Muscle layer of duodenum (tissue), 2 donors: ENCODE measurements around the gene JPH4.

Experiments used
- H3K27ac ChIP-seq: one replicate; pipeline ENCODE4 v1.7.0; 2013; ENCODE audit warnings: mild to moderate bottlenecking, low read length
- H3K27me3 ChIP-seq: one replicate; pipeline ENCODE4 v1.7.0; 2013; ENCODE audit warnings: low read depth, mild to moderate bottlenecking, control low read depth, low read length
- H3K36me3 ChIP-seq, 2 donors: one replicate each; pipeline ENCODE4 v1.7.0; 2013; ENCODE audit warnings: low read length in 2 of 2, control low read depth in 1 of 2, mild to moderate bottlenecking in 1 of 2; ENCODE audit not compliant: insufficient read depth in 2 of 2, control insufficient read depth in 1 of 2
- H3K4me1 ChIP-seq, 2 donors: one replicate each; pipeline ENCODE4 v1.7.0; 2013; ENCODE audit warnings: low read length in 2 of 2, mild to moderate bottlenecking in 2 of 2, control low read depth in 1 of 2, moderate library complexity in 1 of 2; ENCODE audit not compliant: insufficient read depth in 2 of 2, control insufficient read depth in 1 of 2
- H3K4me3 ChIP-seq, 2 donors: one replicate each; pipeline ENCODE4 v1.7.0; 2013; ENCODE audit warnings: low read length in 2 of 2, low read depth in 1 of 2, mild to moderate bottlenecking in 1 of 2
- H3K9me3 ChIP-seq, 2 donors: one replicate each; pipeline ENCODE4 v1.7.0; 2013; ENCODE audit warnings: low read length in 2 of 2, control low read depth in 1 of 2, mild to moderate bottlenecking in 1 of 2; ENCODE audit not compliant: control insufficient read depth in 1 of 2
- donor health status: healthy.

The JPH4 gene

GRCh38 chr14:23567186-23568020, 11.2 kb downstream of the JPH4 start, which contains the start of gene AP1G2:
Gene AP1G2, minus strand, starts transcription at chr14:23567791. Its CDS starts 477 bp downstream, at chr14:23567314.
- H3K4me3 ChIP-seq: peak within 1 kb of the TSS; percentile 83
- no peaks in the 10 kb centered on the region for H3K27me3 ChIP-seq
- H3K27ac ChIP-seq: peak within 1 kb of the TSS; percentile 51
- peaks cover 0 to 4% of the 10 kb centered on the region in 2 donors for H3K36me3 ChIP-seq
- peaks cover 7 to 8% of the 10 kb centered on the region in 2 donors for H3K4me1 ChIP-seq
- H3K9me3 ChIP-seq: no peaks in the 10 kb centered on the region

GRCh38 chr14:23566778-23567185, 11.8 kb downstream of the JPH4 start:
- Histone ChIP-seq H3K27me3 (no peaks in the 10 kb centered on the region), H3K4me1 (peaks cover 7 to 8% of the 10 kb centered on the region in 2 donors), H3K27ac (peak overlapping the region; percentile 51), H3K4me3 (peak overlapping the region; percentile 83), H3K36me3 (peaks cover 3 to 10% of the 10 kb centered on the region in 2 donors), H3K9me3 (no peaks in the 10 kb centered on the region)

GRCh38 chr14:23566112-23566777, 12.3 kb downstream of the JPH4 start:
- peaks cover 8 to 11% of the 10 kb centered on the region in 2 donors for H3K36me3 ChIP-seq
- H3K27me3 ChIP-seq: no peaks in the 10 kb centered on the region
- H3K4me1 ChIP-seq: peaks cover 7 to 8% of the 10 kb centered on the region in 2 donors
- no peaks in the 10 kb centered on the region for H3K9me3 ChIP-seq
- H3K4me3 ChIP-seq: peak overlapping the region; percentile 83
- H3K27ac ChIP-seq: no peak overlapping the region

- Histone ChIP-seq H3K27me3 (no peaks in the 10 kb centered on the region), H3K27ac (no peak overlapping the region), H3K36me3 (peaks cover 11 to 14% of the 10 kb centered on the region in 2 donors), H3K9me3 (no peaks in the 10 kb centered on the region), H3K4me3 (no peak overlapping the region), H3K4me1 (peaks cover 7 to 8% of the 10 kb centered on the region in 2 donors)
Observed at GRCh38 chr14:23565626-23566025, 13.0 kb downstream of the JPH4 start.

- Histone ChIP-seq H3K27ac (no peak overlapping the region), H3K9me3 (no peaks in the 10 kb centered on the region), H3K36me3 (peaks cover 16 to 19% of the 10 kb centered on the region in 2 donors), H3K4me3 (no peak overlapping the region), H3K4me1 (peaks cover 7 to 8% of the 10 kb centered on the region in 2 donors), H3K27me3 (no peaks in the 10 kb centered on the region)
Observed at GRCh38 chr14:23564876-23565275, 13.7 kb downstream of the JPH4 start.

- Histone ChIP-seq H3K27me3 (no peaks in the 10 kb centered on the region), H3K9me3 (no peaks in the 10 kb centered on the region), H3K4me1 (peaks cover 7 to 11% of the 10 kb centered on the region in 2 donors), H3K27ac (no peak overlapping the region), H3K4me3 (no peak overlapping the region), H3K36me3 (peaks cover 20% of the 10 kb centered on the region in 2 donors)
Observed at GRCh38 chr14:23564181-23564812, 14.3 kb downstream of the JPH4 start.

GRCh38 chr14:23563473-23564180, 15.0 kb downstream of the JPH4 start:
- no peak overlapping the region for H3K4me3 ChIP-seq
- H3K9me3 ChIP-seq: no peaks in the 10 kb centered on the region
- no peaks in the 10 kb centered on the region for H3K27me3 ChIP-seq
- peaks cover 7 to 11% of the 10 kb centered on the region in 2 donors for H3K4me1 ChIP-seq
- no peak overlapping the region for H3K27ac ChIP-seq
- H3K36me3 ChIP-seq: peaks cover 24 to 27% of the 10 kb centered on the region in 2 donors

GRCh38 chr14:23562822-23563472, 15.6 kb downstream of the JPH4 start:
- H3K4me1 ChIP-seq: peaks cover 0 to 7% of the 10 kb centered on the region in 2 donors
- no peaks in the 10 kb centered on the region for H3K9me3 ChIP-seq
- H3K27ac ChIP-seq: no peak overlapping the region
- H3K36me3 ChIP-seq: peaks cover 25 to 33% of the 10 kb centered on the region in 2 donors
- H3K4me3 ChIP-seq: no peak overlapping the region
- H3K27me3 ChIP-seq: no peaks in the 10 kb centered on the region

- no peaks in the 10 kb centered on the region for H3K27me3 ChIP-seq
- H3K4me3 ChIP-seq: no peak overlapping the region
- peaks cover 3 to 15% of the 10 kb centered on the region in 2 donors for H3K4me1 ChIP-seq
- peaks cover 25 to 34% of the 10 kb centered on the region in 2 donors for H3K36me3 ChIP-seq
- no peaks in the 10 kb centered on the region for H3K9me3 ChIP-seq
- H3K27ac ChIP-seq: no peak overlapping the region
Observed at GRCh38 chr14:23561873-23562821, 16.4 kb downstream of the JPH4 start.

- peaks cover 25 to 34% of the 10 kb centered on the region in 2 donors for H3K36me3 ChIP-seq
Observed at GRCh38 chr14:23561259-23561658, 17.3 kb downstream of the JPH4 start.

More at GRCh38 chr14:23561259-23561658, 17.3 kb downstream of the JPH4 start:
- Histone ChIP-seq H3K4me1 (peaks cover 9 to 24% of the 10 kb centered on the region in 2 donors), H3K27me3 (no peaks in the 10 kb centered on the region), H3K27ac (no peak overlapping the region), H3K4me3 (no peak overlapping the region), H3K9me3 (no peaks in the 10 kb centered on the region)
